Breast epithelium (tissue), 3 donors: ENCODE measurements around the gene GSTM3.

Experiments
- CTCF ChIP-seq, 3 donors: fragments of 450-650 bp; IDR thresholded peaks; one replicate each; pipeline ENCODE4 v1.5.1; 2016 to 2017; ENCODE audit warnings: antibody characterized with exemption in 3 of 3, mild to moderate bottlenecking in 3 of 3, moderate library complexity in 3 of 3
- POLR2A ChIP-seq: fragments of 450-650 bp; IDR thresholded peaks from one replicate; pipeline ENCODE4 v1.6.1; 2016; ENCODE audit warnings: antibody characterized with exemption, mild to moderate bottlenecking, moderate library complexity

GRCh38 chr1:109719337-109719837 is 21.5 kb downstream of the GSTM3 start:
- no peak for TF ChIP-seq CTCF (IDR thresholded peaks at IDR 0.05)
- TF ChIP-seq POLR2A: no peak
